Spleen (tissue), 11 donors: Measurements from ENCODE around the gene TMPRSS2. TPM values are rescaled to one million over a fixed set of nuclear protein-coding genes. Genes with fewer than 3 reads are reported as not detected.

Experiments
- polyA plus RNA-seq, 3 donors: library from polyadenylated mRNA; stranded (reverse); fragments of 200-250 nt; gene quantifications; one replicate each; pipeline ENCODE4 v1.2.1, GENCODE V29; 2013
- small RNA-seq, 4 donors: library from RNA; depleted of rRNA; stranded (forward); fragments of <200 nt; gene quantifications; one replicate each; pipeline ENCODE3, GENCODE V24; 2016
- total RNA-seq, 7 donors: library from RNA; depleted of rRNA in 3 of 7; stranded (reverse); fragments of >200 nt in 3 of 7; fragmentation: NEBNext Ultra II Directional in 4 of 7; extraction: Animal tissue kit (Norgen Biotek cat#: 25700) in 4 of 7; gene quantifications; one replicate each; pipeline versions ENCODE4 v1.1.0 to v1.2.1, GENCODE V29; 2016 to 2021
- donor health status: healthy with polysubstance abuse.
- donor health status: DM: no; HTN: no; CAD: no; lungs with moderate emphysema.
- donor health status: DM: no; HTN: no; CAD: no.
- donor health status: Bipolar disorder and iron deficiency.
- donor health status: healthy.
- donor health status: DM: no; HTN: no; CAD: no.
- donor health status: DM: yes; HTN: yes; CAD: no.

TMPRSS2 gene
- total and polyA plus RNA-seq, 10 donors, result 0.06 to 0.25 (median 0.10) TPM; not detected in 5

Small RNA genes lying within 50 kb of the gene (small RNA-seq; reads per million reads assigned to genes)
- gene RF00421, result 0 reads per million in 4 donors

Other genes with a start within 250 kb of the TMPRSS2 start
- gene FAM3B, start 191.4 kb downstream of the TMPRSS2 start, total RNA-seq, result 1 to 10 TPM in 2 of 7 donors, under 1 TPM in 2, not detected in 3; 0.77 to 1.3 (median 1.0) TPM
- 1 to 10 TPM; 1.4 to 1.9 (median 1.5) TPM for gene FAM3B, start 191.4 kb downstream of the TMPRSS2 start, polyA plus RNA-seq
- 100 to 1,000 TPM in 2 of 7 donors, 10 to 100 TPM in 5; 56.5 to 109 (median 75.3) TPM for gene MX2, start 146.1 kb downstream of the TMPRSS2 start, total RNA-seq
- gene MX2, start 146.1 kb downstream of the TMPRSS2 start, polyA plus RNA-seq, result 10 to 100 TPM; 20.0 to 34.6 (median 26.8) TPM
- gene MX1, start 81.9 kb downstream of the TMPRSS2 start, total RNA-seq, result 100 to 1,000 TPM in 5 of 7 donors, 10 to 100 TPM in 2; 67.4 to 148 (median 118) TPM
- 10 to 100 TPM; 32.8 to 56.5 (median 36.3) TPM for gene MX1, start 81.9 kb downstream of the TMPRSS2 start, polyA plus RNA-seq